Left renal cortex interstitium (tissue), 4 donors: ENCODE data around the gene DAB2IP. TPM values are rescaled to one million over a fixed set of nuclear protein-coding genes. Genes with fewer than 3 reads are reported as not detected.

ENCODE experiments used
- DNase-seq, 4 donors: peaks; one replicate each; pipeline ENCODE4 v3.0.0-alpha.2; 2013; ENCODE audit warnings: low read depth in 4 of 4, low spot score in 2 of 4, missing footprints in 1 of 4
- polyA plus RNA-seq, 4 donors: library from polyadenylated mRNA; unstranded; fragments of 120-200 nt; gene quantifications; one replicate each; pipeline ENCODE4 v1.2.1, GENCODE V29; 2013; ENCODE audit not compliant: insufficient read length in 4 of 4

The DAB2IP gene
- polyA plus RNA-seq, 4 donors, result 39.5 to 53.6 (median 45.7) TPM

DNA sequence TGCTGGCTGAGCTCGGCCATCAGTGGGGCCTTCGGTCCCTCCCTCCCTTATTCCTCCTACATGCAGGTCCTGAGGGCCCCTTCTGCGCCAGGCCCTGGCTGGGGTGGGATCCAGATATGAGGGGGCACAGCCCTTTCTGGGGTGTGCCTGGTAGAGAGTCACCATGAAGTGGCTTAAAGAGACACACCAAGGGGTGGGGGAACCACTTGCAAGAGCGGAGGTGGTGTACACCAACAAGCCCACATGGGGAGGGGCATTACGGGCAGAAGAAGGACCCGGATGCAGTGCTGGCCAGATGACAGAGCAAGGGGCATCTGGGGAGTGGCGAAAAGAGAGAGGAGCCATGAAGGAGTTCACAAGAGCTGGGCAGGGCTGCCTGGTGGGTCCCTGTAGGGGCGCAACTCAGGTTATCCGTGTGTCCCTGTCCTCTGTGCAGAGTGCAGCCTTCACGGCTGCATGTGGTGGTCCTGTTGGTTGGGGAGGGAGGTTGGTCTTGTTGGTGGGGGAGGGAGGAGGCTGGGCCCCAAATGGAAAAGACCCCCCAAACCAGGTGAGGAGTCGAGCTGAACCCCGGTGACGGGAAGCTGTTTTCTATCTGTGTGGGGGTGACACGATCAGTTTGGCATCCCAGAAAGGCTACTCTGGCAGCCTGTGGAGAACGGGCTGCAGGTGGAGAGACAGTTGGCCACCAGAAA is 158.1 kb downstream of the DAB2IP start:
- no peak for DNase-seq

DNA sequence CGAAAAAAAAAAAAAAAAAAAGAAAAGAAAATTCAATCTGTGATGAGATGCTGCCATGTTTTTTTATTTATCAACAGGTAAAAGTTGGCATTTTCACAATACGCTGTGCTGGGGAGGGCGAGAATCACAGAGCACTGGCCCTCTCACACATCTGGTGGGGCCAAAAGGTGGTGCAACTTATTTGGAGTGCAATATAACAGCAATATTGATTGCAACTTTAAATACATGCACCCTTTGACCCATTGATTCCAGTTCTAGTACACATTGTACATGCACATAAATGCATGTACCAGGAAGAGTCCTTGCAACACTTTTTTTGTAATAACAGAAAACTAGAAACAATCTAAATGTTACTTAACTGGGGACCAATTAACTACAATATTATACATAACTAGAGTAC is 159.1 kb downstream of the DAB2IP start:
- no peak for DNase-seq

DNA sequence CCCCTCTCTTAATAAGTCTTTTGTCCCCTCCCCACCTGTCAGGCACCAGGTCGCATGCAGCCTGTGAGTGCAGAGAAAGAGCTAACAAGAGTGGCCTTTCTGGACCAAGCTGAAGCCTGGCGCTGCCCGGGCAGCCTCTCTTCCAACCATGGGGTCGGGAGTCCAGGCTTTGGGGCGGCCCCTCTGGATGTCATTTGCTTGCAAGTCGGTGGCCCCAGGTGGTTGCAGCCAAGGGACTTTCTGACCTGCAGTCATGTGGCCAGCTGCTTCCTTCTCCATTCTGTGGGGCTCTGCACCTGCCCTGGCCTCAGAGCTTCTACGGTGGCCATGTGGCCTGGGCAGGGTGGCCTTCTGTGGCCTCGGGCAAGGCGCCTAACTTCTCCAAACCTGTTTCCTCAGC is 159.7 kb downstream of the DAB2IP start:
- DNase-seq, result no peak

DNA sequence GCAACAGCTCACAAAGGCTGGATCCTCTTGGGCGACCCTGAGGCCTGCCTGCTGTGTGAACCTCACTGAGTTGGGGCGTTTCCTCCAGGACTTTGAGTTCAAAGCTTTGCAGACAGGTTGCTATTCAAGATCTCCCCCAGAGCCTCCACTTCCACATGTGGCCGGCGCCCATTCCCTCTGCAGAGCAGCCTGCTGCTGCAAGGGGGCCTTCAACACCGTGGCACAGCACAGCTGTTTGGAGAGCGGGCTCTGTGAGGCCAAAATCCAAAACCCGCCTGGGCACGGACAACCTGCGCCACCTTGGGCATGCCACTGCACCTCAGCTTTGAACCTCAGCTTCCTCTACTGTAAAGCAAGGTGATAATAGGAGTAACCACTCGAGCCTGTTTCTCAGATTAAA is 160.3 kb downstream of the DAB2IP start:
- DNase-seq, result no peak

DNA sequence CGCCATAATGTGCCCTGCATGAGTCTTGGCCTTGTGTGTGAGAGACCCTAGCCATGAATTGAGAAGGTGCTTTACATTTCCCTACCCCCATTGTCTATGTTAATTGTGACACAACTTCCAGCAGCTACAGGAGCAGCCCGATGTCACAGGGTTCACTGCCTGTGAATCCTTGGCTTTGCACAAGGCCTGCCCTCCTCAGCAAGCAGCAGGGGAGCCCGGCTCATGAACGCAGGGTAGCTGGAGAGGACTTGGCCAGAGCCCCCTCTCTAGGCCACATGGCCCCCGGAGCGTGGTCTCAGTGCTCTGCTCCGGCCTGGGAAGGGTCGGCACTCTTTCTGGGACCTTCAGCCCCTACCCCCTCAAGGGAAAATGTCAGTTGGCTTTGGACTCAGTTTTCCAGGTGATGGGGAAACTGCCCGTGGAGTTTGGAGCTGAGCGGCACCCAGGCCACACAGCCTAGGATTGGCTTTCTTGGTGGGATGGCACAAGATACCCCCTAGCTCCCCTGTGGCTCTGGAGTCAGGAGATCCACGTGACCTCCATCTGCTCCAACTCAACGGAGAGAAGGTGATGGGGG is 160.8 kb downstream of the DAB2IP start:
- no peak for DNase-seq

DNA sequence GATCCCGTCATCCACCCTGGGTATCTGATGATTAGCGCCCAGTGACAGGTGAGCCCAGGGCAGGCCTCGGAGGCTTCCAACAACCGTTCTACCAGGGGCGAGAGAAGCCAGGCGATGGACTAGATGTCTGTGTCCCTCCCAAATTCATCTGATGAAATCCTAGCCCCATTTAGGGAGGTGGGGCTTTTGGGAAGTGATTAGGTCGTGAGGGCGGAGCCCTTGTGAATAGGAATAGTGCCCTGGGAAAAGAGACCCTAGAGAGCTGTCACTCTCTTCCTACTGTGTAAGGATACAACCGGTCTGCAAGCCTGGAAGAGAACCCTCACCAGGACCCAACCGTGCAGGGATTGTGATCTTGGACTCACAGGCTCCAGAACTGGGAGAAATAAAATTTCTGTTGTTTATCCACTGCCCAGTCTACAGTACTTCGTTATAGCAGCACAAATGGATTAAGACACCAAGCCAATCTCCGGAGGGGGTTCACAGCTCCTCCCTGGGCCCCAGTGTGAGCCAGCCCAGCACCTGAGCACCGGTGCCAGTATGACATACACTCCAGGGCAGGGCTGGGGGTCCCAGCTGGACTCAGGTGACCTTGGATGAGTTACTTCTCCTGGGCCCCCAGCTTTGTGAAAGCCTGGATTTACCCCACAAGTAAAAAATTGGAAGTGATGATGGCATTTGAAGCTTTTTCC is 162.2 kb downstream of the DAB2IP start:
- no peak for DNase-seq

DNA sequence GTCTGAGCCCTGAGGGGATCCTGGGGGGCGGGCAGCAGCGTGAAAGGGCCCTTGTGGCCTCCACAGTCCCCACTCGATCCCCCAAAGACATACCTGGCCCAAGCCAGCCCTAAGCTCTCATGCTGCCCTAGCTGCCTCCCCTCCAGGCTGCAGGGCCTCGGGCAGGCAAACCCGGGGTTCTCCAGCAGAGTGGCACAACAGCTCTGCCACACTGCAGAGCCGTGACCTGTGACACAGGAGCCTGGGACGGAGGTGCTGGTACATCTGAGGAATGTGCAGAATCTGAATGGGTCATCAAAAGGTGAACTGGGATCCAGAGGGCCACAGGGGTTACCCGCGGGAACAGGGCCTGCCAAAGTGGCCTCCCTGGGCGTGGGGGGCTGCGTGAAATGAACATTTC is 163.2 kb downstream of the DAB2IP start:
- no peak for DNase-seq

DNA sequence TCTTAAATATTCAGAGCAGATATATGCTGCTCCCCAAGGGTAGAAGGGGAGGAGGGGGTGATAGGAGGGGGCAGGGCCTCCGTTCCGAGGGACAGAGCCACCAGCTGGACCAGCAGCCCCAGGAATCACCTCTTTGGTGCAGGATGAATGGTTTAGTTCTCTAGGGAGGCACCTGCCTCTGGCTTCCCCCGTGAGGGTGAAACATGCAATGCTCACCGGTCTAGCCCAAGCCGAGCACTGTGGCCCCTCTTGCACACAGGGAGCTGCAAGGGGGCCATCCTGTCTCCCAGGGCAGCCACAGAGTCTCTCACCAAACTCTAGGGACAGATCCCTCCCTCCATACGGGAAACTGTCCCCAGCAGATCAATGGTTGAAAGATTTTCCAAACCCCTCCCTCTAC is 163.7 kb downstream of the DAB2IP start:
- no peak for DNase-seq

DNA sequence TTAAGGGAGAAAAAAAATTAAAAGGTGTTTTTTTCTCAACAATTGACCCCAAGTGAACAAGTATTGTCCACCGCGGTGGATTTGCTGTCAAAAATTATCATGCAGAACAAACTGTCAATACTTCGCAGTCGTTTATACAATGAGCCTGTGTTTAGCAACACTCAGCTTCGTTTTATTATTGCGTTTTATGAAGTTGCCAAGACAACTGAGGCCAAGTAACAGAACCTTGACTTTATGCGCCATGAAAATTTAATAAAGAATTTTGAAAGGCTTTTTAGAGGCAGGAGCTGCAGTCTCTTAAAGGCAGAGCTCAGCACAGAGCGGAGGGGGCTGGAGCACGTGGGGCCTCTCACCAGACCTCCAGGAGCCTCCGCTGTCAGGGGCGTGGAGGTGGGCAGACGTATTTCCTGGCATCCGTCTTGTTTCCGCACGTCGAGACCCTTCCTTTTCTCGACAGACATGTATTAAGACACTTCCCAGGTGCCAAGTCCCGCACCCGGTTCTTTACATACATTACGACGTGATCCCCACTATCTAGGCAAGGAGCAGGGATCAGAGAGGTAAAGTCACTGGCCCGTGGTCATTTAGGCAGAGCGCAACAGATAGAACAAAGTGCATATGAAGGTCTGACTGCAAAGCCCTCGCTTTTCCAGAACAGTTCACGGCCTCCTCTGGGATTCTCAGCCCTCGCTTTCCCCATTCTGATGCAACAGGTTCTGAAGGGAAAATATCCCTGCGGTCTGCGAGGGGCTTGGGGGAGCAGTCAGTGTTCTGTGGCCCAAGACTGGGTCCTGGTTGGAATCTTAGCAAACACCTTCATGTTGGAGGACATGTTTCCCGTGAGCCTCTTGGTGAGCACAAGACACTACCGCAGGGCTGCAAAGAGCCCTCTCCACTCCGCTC is 164.4 kb downstream of the DAB2IP start:
- no peak for DNase-seq

DNA sequence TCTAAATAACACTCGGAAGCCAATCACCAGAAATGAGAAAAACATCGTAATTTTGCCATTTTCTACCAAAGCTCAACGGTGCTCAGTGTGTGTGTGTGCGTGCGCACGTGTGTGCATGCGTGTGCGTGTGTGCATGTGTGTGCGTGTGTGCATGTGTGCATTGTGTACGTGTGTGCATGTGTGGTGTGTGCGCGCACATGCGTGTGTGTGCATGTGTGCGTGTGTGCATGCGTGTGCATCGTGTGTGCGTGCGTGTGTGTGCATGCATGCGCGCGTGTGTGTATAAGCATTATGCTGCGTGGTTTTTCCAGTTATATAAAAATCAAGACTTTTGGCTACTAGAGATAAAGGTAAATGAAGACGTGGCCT is 165.0 kb downstream of the DAB2IP start:
- DNase-seq, result no peak

DNA sequence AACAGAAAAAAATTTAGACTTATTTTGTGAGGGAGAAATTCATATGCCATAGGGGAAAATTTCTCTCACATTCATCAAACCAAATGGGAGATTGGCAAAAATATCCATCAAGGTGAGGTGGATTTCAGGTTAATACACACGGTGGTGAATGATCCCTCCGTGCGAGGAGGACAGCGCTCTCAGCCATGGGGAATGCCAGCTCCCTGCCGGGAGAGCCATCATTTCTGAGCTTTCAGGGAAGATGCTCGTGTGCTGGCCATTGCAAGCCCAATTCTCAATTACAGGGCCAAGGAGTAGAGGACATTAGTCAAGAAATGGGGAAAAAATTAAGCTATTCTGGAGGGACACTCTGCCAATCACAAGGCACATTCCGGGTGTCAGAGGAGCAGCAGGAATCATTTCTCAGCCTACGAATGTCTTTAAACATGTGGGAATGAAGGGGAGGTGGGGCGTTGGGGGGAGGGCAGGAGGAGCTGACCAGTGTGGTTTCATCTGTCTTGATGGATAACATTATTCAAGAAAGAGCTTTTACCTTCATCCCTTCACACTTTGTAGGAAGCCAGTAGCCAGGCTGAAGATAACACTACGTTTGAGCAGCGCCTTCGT is 165.5 kb downstream of the DAB2IP start:
- DNase-seq, result no peak

DNA sequence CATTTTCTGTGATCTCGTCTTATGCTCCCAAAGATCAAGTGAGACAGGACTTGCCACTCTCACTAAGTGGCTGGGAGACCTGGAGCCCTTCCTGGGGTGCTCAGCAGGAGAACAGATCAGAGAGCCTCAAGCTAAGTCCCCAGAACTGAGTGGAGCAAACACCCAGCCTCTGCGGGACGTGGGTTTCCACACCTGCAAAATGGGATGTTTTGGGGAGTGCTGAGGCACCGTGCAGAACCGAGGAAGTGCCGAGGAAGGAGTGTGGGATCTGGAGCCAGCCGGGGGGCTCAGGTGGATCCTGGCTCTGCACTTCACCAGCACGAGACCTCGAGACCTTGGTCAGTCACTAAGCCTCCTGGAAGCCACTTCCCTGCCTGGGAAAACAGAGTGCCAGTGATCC is 166.0 kb downstream of the DAB2IP start:
- no peak for DNase-seq

DNA sequence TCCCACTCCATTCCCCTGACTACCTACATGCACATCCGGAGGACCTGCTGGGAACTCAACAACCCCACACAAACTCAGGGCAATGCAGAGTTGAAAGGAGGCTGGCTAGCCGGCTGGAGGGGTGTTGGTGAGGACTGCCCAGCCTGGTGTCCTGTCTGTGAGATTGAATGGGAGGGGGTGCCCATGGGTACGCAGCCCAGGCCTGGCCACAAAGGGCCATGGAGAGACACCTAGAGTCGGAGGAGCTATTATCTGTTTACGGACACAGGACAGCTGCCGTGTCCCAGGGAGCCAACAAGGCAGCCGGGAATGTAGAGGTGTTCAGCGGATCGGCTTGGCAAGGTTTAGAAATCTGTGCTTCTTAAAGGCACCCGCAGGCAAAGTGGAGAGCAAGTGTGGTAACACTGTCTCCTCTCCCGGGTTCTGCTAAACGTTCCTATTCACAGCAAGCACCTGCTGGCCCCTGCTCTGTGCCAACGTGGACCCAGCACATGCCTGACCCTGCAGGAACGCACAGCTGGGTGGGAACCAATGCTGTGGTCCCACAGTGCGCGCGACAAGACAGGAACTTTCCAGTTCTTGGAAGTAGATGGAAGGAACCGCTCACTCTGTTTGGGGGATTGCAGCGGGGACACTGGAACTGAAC is 166.7 kb downstream of the DAB2IP start:
- no peak for DNase-seq

DNA sequence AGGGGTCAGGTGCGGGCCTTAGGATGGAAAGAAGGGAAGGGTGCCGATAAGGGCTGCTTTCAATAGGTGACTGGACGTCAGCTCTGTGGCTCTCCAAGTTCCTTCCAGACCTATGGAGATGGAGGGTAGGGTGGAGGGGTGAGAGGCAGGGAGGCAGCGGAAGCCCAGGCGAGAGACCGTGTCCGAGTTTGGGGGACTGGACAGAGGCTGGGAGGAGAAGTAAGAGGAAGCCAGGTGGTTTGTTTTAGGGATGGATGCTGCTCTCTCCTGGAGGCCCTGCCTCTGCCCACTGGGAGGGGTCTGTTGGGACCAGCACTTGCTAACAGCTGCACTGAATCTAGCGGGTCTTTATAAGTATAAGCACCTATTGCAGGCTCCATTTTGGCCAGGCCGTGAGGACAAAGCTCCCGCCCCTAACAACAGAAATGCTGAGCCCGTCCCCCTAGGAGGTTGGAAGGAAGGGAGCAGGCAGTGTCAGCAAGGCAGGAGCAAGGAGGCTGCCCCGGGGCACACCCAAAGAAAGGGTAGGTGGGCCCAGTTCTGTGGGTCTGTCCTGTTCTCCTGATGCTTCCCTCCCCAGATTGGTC is 167.5 kb downstream of the DAB2IP start:
- no peak for DNase-seq

DNA sequence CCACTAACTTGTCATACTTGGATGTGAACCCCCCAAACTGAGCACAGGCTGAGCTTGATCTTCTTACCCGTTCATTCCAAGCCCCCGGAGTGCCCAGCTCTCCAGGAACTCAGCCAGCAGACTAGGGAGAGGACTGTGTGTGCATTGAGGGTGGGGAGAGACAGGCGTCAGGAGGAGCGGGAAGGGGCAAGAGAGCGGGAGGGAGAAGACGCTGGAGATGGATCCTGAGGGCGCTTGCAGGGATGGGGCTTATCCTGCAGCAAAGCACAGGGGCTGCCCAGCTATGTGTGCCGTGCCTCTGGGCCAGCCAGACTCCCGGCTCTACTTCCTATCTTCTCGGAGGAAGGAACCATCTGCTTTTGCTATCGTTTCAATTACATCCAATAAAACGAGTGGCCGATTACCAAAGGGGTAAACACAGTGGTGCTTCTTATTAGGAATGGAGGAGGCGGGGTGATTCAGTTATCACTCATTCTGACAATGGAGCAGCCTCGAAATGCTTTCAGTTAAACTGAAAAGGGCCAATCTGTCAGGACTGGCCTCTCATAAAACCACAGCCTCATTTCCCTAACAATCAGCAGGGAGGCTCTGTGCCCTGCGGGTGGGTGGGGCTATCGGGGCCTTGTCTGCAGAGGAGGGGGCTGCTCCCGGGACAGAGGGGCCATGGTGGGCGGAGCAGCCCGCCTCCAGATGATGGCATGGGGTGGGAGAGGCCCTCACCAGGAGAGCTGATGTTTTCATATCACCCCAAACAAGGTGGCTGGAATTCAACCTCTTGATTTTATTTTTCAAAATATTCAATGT is 168.2 kb downstream of the DAB2IP start:
- DNase-seq, result no peak

DNA sequence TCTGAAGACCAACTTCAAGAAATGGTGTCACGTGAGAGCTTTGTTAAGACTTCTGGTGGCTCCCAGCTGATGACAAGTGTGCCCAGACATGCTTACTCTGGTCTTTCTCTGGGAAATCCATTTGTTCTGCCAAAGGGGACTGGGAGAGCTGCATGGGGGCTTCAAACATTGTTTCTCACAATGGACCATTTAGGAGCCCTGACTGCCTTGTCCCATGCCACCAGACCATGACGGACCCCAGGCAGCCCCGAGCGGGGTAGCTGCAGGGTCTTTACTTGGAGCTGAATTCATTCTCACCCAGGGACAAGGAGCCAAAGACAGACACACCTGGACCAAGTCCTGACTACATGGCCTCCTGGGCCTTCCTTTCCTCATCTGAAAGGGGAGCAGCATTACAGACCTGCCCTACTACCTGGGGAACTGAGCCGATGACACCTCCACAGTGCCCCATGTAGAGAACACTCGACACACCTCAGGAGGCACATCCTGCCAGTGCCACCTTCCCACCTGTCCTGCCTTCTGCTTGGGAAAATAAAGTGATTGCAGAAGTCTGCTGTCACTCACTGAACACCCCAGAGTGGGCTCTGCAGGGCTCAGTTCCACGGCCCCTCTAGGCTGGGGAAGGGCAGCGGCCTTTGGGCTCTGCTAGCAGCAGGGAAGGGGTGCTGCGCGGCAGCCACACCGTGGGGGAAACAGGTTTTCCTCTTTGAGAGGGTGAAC is 169.0 kb downstream of the DAB2IP start:
- DNase-seq, result no peak

DNA sequence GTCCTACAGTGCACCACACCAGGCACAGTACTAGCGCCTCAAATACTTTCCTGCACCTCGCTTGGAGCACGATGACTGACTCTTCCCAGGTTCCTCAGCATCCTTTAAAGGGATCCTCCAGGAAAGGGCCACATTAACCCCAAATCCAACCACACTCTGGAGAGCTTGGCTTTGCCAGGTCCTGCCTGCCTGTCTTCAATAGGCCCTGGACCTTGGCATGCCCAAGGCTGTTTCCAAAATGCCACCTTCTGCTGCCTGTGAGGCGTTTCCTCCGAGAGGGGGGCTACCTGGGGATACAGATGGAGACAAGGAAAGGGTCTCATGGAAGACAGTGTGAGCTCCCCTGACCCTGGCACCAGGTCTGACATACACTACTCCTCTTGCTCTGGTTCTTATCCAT is 169.9 kb downstream of the DAB2IP start:
- no peak for DNase-seq
